ENCODE results near the gene EID3.
"Not testable (repeated sequence)": the region's sequence is repeated elsewhere in the genome, so short reads cannot be mapped to it uniquely, and the experiment has no call there.

EID3 gene

DNA sequence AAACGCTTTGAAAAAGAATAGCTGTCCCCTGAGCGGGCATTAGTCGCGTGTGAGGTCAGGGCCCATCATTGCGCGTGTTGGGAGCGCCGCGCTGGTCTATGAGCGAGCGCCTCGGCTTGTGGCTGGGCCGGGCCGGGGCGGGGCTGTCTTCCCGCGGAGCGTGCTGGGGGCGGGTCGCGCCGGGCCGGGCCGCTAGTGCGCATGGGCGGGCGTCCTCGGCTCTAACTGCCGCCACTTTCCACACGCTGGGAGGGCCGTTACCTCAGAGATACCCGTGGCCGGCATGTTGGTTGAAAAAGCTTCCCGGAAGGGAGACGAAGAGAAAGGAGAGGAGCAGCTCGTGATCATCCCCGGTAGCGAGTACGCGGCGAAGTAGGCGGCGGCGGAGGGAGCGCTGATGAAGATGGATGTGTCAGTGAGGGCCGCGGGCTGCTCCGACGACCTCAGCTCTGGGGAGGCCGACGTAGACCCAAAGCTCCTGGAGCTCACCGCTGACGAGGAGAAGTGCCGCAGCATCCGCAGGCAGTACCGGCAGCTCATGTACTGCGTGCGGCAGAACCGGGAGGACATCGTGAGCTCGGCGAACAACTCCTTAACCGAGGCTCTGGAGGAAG is at the start of gene EID3:
EID3 (plus strand) TSS at position 202 of the 614 bp plus-strand sequence; CDS start at position 398, 196 bp downstream.
- DNase-seq, result peak; percentile 83

DNA sequence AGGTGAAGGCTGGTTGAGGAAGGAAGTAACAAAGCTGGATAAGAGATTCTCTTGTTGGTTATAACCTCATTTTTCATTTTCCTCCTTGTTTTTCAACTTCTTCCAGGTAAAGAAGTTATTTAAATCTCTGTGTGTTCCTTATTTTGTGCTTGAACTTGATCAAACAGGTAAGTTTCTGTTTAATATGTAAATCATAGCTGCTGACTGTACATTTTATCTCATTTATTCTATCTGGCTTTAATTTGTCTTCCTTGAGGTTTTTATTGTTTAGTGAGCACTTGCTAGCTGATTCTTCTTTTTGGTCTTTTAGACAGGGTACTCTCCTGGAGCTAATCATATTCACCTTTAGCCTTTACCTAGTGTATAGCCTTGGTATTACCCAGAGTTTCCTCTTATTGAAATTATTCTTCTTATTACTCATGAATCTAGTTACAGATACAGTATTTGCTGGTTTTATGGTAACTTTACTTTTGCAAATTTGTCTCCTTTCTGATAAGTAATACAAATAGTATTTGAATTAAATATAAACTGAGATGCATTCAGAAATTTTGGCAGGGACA is 45.5 kb upstream of the EID3 start:
- no peak for DNase-seq

DNA sequence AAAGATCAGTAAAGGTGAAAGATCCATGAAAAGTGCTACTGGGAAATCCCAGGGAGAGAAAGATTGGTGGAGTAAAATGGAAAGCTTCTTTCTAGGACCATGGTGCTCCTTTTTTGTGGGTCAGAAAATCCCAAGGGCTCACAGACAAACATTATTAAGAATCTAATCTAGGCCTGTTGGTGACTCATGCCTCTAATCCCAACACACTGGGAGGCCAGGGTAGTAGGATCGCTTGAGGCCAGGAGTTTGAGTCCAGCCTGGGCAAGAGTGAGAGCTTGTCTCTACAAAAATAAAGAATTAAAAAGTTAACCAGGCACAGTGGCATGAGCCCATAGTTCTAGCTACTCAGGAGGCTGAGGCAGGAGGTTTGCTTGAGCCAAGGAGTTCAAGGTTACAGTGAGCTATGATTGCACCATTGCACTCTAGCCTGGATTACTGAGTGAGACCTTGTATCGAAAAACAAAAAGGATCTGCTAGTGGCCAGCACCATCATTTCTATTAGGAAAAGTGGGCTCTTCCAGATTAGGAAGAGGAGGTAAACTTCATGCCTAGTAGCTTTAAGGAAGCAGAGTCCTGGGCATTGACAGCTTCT is 45.0 kb upstream of the EID3 start:
- DNase-seq, result no peak

GRCh38 chr12:104263026-104263425 is 40.5 kb upstream of the EID3 start:
- DNase-seq, result no peak

GRCh38 chr12:104263580-104264358 is 39.8 kb upstream of the EID3 start:
- DNase-seq, result peak; percentile 88

- not testable (repeated sequence) for DNase-seq
Measured at GRCh38 chr12:104265436-104265835, 38.1 kb upstream of the EID3 start.

DNA sequence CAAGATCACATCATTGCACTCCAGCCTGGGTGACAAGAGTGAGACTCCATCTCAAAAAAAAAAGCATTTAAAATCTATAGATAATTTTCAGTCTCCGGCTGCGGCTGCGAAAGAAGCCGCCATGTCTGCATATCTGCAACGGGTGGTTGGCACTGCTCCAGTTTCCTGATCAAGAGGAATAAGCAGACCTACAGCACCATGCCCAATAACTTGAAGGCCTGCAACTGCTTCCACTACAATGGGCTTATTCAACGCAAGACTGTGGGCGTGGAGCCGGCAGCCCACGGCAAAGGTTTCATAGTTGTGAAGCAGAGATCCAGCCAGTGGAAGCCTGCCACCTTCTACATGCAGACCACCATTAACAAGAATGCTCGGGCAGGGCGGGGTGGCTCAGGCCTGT is 30.6 kb upstream of the EID3 start:
- DNase-seq, result no peak

DNA sequence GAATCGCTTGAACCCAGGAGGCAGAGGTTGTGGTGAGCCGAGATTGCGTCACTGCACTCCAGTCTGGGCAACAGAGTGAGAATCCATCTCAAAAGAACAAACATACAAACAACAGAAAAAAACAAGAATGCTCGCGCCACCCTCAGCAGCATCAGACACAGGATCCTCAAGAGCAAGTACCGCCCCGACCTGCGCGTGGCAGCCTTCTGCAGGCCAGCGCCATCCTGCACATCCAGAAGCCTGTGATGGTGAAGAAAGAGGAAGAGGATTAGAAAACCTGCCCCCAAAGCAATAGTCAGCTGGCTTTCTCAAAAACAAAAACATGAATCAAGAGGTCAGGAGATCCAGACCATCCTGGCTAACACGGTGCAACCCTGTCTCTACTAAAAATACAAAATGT is 30.0 kb upstream of the EID3 start:
- DNase-seq, result no peak

DNA sequence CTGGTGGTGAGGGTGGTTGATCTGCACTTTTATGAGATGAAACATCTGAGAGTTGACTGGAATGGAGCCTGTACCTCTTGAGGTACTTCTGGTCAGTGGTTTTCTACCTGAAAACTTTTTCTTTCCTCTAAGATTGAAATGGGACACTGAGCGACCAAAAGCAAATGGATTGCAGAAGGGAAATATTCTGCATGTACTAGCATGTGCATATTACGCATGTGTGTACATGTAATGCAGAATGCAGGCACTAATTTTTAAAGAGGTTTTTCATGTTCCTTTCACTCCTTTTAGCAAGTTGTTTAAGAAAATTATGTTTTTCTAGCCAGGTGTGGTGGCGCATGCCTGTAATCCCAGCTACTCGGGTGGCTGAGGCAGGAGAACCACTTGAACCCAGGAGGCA is 28.7 kb upstream of the EID3 start:
- DNase-seq, result no peak

- DNase-seq, result no peak
Measured at GRCh38 chr12:104275689-104276088, 27.9 kb upstream of the EID3 start.

GRCh38 chr12:104276273-104277131 is 27.0 kb upstream of the EID3 start:
- no peak for DNase-seq

GRCh38 chr12:104279164-104279563 is 24.4 kb upstream of the EID3 start:
- no peak for DNase-seq

- DNase-seq, result no peak
Measured at GRCh38 chr12:104280111-104280510, 23.4 kb upstream of the EID3 start.

DNA sequence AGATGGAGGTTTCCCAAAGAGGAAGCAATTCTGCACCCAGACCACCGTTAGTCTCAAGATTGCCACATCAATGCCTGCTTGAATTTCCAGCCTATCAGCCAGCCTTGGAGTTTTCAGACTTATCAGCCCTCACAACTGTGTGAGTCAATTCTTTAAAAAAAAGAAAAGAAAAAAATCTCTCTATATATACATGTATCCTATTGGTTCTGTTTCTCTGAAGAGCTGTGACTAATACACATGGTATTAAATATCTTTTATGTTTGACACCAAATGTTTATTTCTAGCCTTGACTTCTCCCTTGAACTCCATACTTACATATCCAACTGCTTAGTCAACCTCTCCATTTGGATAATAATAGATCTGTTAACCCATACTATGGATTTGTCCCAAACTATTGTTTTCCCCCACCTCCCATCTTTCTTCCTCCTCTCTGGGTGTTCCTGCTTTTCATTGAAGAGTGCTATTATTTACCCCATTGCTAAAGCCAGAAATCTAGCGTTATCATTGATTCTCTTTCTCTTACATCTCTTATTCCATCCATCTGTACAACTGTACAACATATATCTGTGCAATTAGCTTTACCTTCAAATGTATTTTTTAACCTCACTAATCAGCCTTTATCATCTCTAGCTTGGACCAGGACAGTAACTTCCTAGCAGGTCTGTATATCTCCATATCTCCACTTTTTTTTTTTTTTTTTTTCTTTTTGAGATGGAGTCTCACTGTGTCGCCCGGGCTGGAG is 22.7 kb upstream of the EID3 start:
- DNase-seq, result peak; percentile 95

GRCh38 chr12:104281636-104282035 is 21.9 kb upstream of the EID3 start:
- no peak for DNase-seq

- DNase-seq, result peak; percentile 33
Measured at GRCh38 chr12:104282109-104282508, 21.4 kb upstream of the EID3 start.

- no peak for DNase-seq
Measured at GRCh38 chr12:104285740-104286515, 17.6 kb upstream of the EID3 start.

- DNase-seq, result peak; percentile 95
Measured at GRCh38 chr12:104286516-104287482, 16.7 kb upstream of the EID3 start.

DNA sequence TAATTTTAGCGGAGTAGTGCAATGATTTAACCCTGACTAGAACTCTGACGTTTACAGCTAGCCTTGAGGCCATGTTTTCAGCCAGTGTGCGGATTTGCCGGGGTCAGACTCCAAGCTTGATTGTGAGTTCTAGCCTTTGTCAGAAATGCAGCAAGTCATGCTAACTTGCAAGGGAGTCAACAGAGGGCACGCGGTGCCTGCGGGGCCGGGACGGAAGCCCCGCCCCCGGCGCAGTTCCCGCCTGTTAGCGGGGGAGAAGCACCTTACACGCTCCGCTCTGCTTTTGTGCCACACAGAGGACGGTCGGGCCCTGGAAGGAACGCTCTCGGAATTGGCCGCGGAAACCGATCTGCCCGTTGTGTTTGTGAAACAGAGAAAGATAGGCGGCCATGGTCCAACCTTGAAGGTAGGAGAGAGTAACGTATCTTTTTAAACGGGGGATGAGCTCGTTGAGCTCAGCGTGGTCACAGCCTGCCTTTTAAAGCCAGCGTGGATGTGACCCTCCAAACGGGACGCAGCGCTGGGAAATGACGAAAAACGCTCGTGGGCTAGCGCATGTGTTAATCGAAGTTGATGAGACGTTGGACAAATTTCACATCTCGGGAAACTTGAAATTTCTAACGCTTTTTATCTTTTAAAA is 14.8 kb upstream of the EID3 start:
- peak; percentile 67 for DNase-seq

DNA sequence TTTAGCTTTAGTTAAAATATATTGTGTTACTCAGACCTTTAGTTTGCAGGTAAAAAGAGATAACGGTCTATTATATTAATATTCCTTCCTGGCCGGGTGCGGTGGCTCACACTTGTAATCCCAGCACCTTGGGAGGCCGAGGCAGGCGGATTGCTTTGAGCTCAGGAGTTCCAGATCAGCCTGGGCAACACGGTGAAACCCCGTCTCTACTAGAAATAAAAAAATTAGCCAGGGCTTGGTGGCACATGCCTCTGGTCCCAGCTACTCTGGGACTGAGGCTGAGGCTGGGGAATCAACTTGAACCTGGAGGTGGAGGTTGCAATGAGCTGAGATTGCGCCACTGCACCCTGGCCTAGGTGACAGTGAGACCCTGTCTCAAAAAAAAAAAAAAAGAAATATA is 13.2 kb upstream of the EID3 start:
- DNase-seq, result no peak
